H9 (cell line): Measurements from ENCODE around the gene WIPI1. TPM values are rescaled to one million over a fixed set of nuclear protein-coding genes. Genes with fewer than 3 reads are reported as not detected.

Experiments used
- DNase-seq: peaks from one replicate; pipeline ENCODE4 v3.0.0-alpha.2; 2017
- H2AFZ ChIP-seq: one replicate; pipeline ENCODE4 v1.6.1; 2013; ENCODE audit warnings: mild to moderate bottlenecking, low read length, control low read depth, moderate library complexity
- H2AK5ac ChIP-seq: 2 replicates; pipeline ENCODE4 v1.6.1; 2013; ENCODE audit warnings: low read length, control low read depth, mixed read lengths; ENCODE audit not compliant: insufficient read length
- H2BK120ac ChIP-seq: one replicate; pipeline ENCODE4 v1.6.1; 2013; ENCODE audit warnings: low read depth, mild to moderate bottlenecking, low read length, control low read depth, inconsistent platforms; ENCODE audit not compliant: poor library complexity, severe bottlenecking
- H2BK12ac ChIP-seq: 2 replicates; pipeline ENCODE4 v1.6.1; 2013; ENCODE audit warnings: low read length, control low read depth, mixed read lengths, low read depth; ENCODE audit not compliant: insufficient read length
- H2BK15ac ChIP-seq: 2 replicates; pipeline ENCODE4 v1.6.1; 2013; ENCODE audit warnings: low read depth, low read length, control low read depth
- H2BK20ac ChIP-seq: one replicate; pipeline ENCODE4 v1.6.1; 2013; ENCODE audit warnings: low read depth, mild to moderate bottlenecking, low read length, control low read depth, inconsistent platforms; ENCODE audit not compliant: poor library complexity, severe bottlenecking
- H2BK5ac ChIP-seq: 2 replicates; pipeline ENCODE4 v1.6.1; 2013; ENCODE audit warnings: low read length, control low read depth, mixed read lengths; ENCODE audit not compliant: insufficient read length
- H3K14ac ChIP-seq: 2 replicates; pipeline ENCODE4 v1.6.1; 2013; ENCODE audit warnings: low read length, control low read depth; ENCODE audit not compliant: insufficient read depth
- H3K18ac ChIP-seq: 2 replicates; pipeline ENCODE4 v1.6.1; 2013; ENCODE audit warnings: low read depth, mild to moderate bottlenecking, mixed read lengths, low read length, control low read depth; ENCODE audit not compliant: insufficient read length
- H3K23ac ChIP-seq: 2 replicates; pipeline ENCODE4 v1.6.1; 2013; ENCODE audit warnings: low read length, control low read depth, mixed read lengths, low read depth; ENCODE audit not compliant: insufficient read length
- H3K23me2 ChIP-seq: 2 replicates; pipeline ENCODE4 v1.6.1; 2013; ENCODE audit warnings: low read depth, mild to moderate bottlenecking, mixed read lengths, low read length, control low read depth; ENCODE audit not compliant: insufficient read length, poor library complexity, severe bottlenecking
- H3K27ac ChIP-seq: 2 replicates; pipeline ENCODE4 v1.5.1; 2013; ENCODE audit warnings: low read length, control low read depth, mixed read lengths, low read depth; ENCODE audit not compliant: insufficient read length
- H3K27me3 ChIP-seq: 2 replicates; pipeline ENCODE4 v1.6.1; 2013; ENCODE audit warnings: low read length, control low read depth, inconsistent platforms; ENCODE audit not compliant: insufficient read depth
- H3K4ac ChIP-seq: 2 replicates; pipeline ENCODE4 v1.6.1; 2013; ENCODE audit warnings: low read depth, mild to moderate bottlenecking, control low read depth, inconsistent platforms, low read length, moderate library complexity
- H3K4me1 ChIP-seq: 2 replicates; pipeline ENCODE4 v1.6.1; 2013; ENCODE audit warnings: low read length, control low read depth, inconsistent platforms; ENCODE audit not compliant: insufficient read depth
- H3K4me2 ChIP-seq: 2 replicates; pipeline ENCODE4 v1.6.1; 2013; ENCODE audit warnings: low read length, control low read depth, mixed read lengths; ENCODE audit not compliant: insufficient read length, insufficient read depth
- H3K56ac ChIP-seq: 2 replicates; pipeline ENCODE4 v1.6.1; 2013; ENCODE audit warnings: low read depth, mild to moderate bottlenecking, mixed read lengths, low read length, control low read depth; ENCODE audit not compliant: insufficient read length
- H3K79me1 ChIP-seq: 2 replicates; pipeline ENCODE4 v1.6.1; 2013; ENCODE audit warnings: low read depth, mild to moderate bottlenecking, moderate library complexity, low read length, control low read depth, inconsistent platforms; ENCODE audit not compliant: insufficient read depth, poor library complexity, severe bottlenecking
- H3K79me2 ChIP-seq: 2 replicates; pipeline ENCODE4 v1.6.1; 2013; ENCODE audit warnings: low read length, control low read depth, inconsistent platforms; ENCODE audit not compliant: insufficient read depth
- H3K9ac ChIP-seq: 2 replicates; pipeline ENCODE4 v1.6.1; 2013; ENCODE audit warnings: low read length, control low read depth, mixed read lengths; ENCODE audit not compliant: insufficient read length; ENCODE audit errors: extremely low read depth
- H3K9me3 ChIP-seq: one replicate; pipeline ENCODE4 v1.6.1; 2013; ENCODE audit warnings: low read depth, low read length, inconsistent platforms; ENCODE audit not compliant: control insufficient read depth
- H3T11ph ChIP-seq: one replicate; pipeline ENCODE4 v1.6.1; 2013; ENCODE audit warnings: mild to moderate bottlenecking, low read length, control low read depth, inconsistent platforms
- H4K20me1 ChIP-seq: one replicate; pipeline ENCODE4 v1.6.1; 2013; ENCODE audit not compliant: control insufficient read depth, insufficient read length, insufficient read depth
- H4K5ac ChIP-seq: 2 replicates; pipeline ENCODE4 v1.6.1; 2013; ENCODE audit warnings: low read depth, mild to moderate bottlenecking, mixed read lengths, low read length, control low read depth; ENCODE audit not compliant: insufficient read length
- H4K8ac ChIP-seq: replicated peaks from 2 replicates; pipeline ENCODE4 v1.6.1; 2013; ENCODE audit warnings: low read length, control low read depth, mixed read lengths, low read depth; ENCODE audit not compliant: insufficient read length
- H4K91ac ChIP-seq: 2 replicates; pipeline ENCODE4 v1.6.1; 2013; ENCODE audit warnings: low read depth, mild to moderate bottlenecking, moderate library complexity, mixed read lengths, low read length, control low read depth; ENCODE audit not compliant: insufficient read length
- H3K27ac Mint-ChIP-seq, 3 experiments: 2 replicates in 2 of 3; 3 replicates in 1 of 3; pipeline ENCODE4 v1.8.0; 2020 to 2021; ENCODE audit warnings: mixed read lengths in 3 of 3, mild to moderate bottlenecking in 1 of 3, moderate library complexity in 1 of 3
- H3K27me3 Mint-ChIP-seq: 2 replicates; pipeline ENCODE4 v1.8.0; 2021; ENCODE audit warnings: low read depth, mild to moderate bottlenecking, moderate library complexity, mixed read lengths
- H3K36me3 Mint-ChIP-seq, 3 experiments: 2 replicates in 2 of 3; 3 replicates in 1 of 3; pipeline ENCODE4 v1.8.0; 2020 to 2021; ENCODE audit warnings: low read depth in 3 of 3, mixed read lengths in 3 of 3; ENCODE audit not compliant: insufficient read depth in 1 of 3
- H3K4me1 Mint-ChIP-seq, 2 experiments: 2 replicates each; pipeline ENCODE4 v1.8.0; 2020; ENCODE audit warnings: mixed read lengths in 2 of 2
- H3K4me3 Mint-ChIP-seq, 2 experiments: 2 replicates in 1 of 2; 3 replicates in 1 of 2; pipeline ENCODE4 v1.8.0; 2020 to 2021; ENCODE audit warnings: mild to moderate bottlenecking in 2 of 2, mixed read lengths in 2 of 2, moderate library complexity in 1 of 2
- H3K9me3 Mint-ChIP-seq, 2 experiments: 2 replicates in 1 of 2; 3 replicates in 1 of 2; pipeline ENCODE4 v1.8.0; 2020; ENCODE audit warnings: mild to moderate bottlenecking in 2 of 2, mixed read lengths in 2 of 2, moderate library complexity in 1 of 2
- WGBS: extraction: QIAGEN DNeasy Blood & Tissue Kit; methylation state at CpG from one replicate; pipeline ENCODE4 v1.1.7; 2013; ENCODE audit warnings: missing lambda C conversion rate, low lambda C conversion rate, mixed read lengths; ENCODE audit not compliant: insufficient read length; ENCODE audit errors: extremely low coverage; 5-methylcytosine and 5-hydroxymethylcytosine counted together
- total RNA-seq: library from RNA; stranded (reverse); gene quantifications from 2 replicates; pipeline ENCODE4 v1.2.1, GENCODE V29; 2021
- TF ChIP-seq, protein P1 (sequence below): fragments of 200-600 bp; sonication (generic); conservative IDR thresholded peaks from 3 replicates; pipeline ENCODE4 v1.8.0; 2021; ENCODE audit warnings: antibody characterized with exemption, mild to moderate bottlenecking

Gene WIPI1
- total RNA-seq, 1 experiment from 2014 or later = 15.4 TPM

DNA sequence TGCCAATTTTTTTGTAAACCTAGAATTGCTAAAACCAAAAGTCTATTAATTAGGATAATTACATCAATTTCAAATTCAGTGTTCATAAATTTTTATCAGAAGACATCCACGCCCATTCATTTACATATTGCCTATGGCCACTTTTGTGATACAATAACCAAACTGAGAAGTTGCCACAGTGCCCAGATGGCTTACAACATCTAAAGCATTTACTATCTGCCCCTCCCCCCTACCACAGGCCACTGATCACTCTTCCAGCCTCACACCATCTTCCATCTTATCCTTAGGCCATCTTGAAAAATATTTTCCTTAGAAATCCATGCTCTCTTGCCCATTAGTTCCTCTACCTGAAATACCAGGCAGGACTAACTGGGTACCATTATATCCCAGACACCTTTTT lies 48.7 kb upstream of the WIPI1 start:
- Histone ChIP-seq H3K4ac (no peak overlapping the region), H2BK120ac (no peak overlapping the region), H3K56ac (no peak overlapping the region), H3K9me3 (no peaks in the 10 kb centered on the region), H3K4me2 (no peak overlapping the region), H4K8ac (no peak overlapping the region), H2BK20ac (no peak overlapping the region), H4K20me1 (no peaks in the 10 kb centered on the region), H2BK12ac (no peak overlapping the region), H3K27me3 (no peaks in the 10 kb centered on the region), H3K18ac (no peak overlapping the region), H2BK5ac (no peak overlapping the region), H3K23me2 (no peaks in the 10 kb centered on the region), H4K91ac (no peak overlapping the region), H3K79me1 (no peaks in the 10 kb centered on the region), H2AFZ (no peak overlapping the region), H3K14ac (no peak overlapping the region), H2BK15ac (no peak overlapping the region), H4K5ac (no peak overlapping the region), H3K9ac (no peak overlapping the region), H3K4me1 (no peaks in the 10 kb centered on the region; the same call in 1 of the 2 replicates), H3T11ph (no peak overlapping the region), H3K23ac (no peak overlapping the region), H2AK5ac (no peak overlapping the region), H3K79me2 (no peaks in the 10 kb centered on the region), H3K27ac (no peak overlapping the region)
- TF ChIP-seq, protein P1, sequence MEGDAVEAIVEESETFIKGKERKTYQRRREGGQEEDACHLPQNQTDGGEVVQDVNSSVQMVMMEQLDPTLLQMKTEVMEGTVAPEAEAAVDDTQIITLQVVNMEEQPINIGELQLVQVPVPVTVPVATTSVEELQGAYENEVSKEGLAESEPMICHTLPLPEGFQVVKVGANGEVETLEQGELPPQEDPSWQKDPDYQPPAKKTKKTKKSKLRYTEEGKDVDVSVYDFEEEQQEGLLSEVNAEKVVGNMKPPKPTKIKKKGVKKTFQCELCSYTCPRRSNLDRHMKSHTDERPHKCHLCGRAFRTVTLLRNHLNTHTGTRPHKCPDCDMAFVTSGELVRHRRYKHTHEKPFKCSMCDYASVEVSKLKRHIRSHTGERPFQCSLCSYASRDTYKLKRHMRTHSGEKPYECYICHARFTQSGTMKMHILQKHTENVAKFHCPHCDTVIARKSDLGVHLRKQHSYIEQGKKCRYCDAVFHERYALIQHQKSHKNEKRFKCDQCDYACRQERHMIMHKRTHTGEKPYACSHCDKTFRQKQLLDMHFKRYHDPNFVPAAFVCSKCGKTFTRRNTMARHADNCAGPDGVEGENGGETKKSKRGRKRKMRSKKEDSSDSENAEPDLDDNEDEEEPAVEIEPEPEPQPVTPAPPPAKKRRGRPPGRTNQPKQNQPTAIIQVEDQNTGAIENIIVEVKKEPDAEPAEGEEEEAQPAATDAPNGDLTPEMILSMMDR = no peak
- H3K4me3 Mint-ChIP-seq = no peak overlapping the region
- WGBS = no CpG with 5 or more reads among the region's 1 CpG
- H3K4me1 Mint-ChIP-seq = peaks cover 15 to 26% of the 10 kb centered on the region in 2 experiments
- H3K27me3 Mint-ChIP-seq = no peaks in the 10 kb centered on the region; the same call in 1 of the 2 replicates
- no peaks in the 10 kb centered on the region; a peak in 1 of 7 replicates for H3K36me3 Mint-ChIP-seq
- H3K27ac Mint-ChIP-seq = no peak overlapping the region
- DNase-seq = no peak
- no peaks in the 10 kb centered on the region for H3K9me3 Mint-ChIP-seq
